ENCODE measurements around the gene KPNA1. TPM values are rescaled to one million over a fixed set of nuclear protein-coding genes. Genes with fewer than 3 reads are reported as not detected.
"Not testable (repeated sequence)": the region's sequence is repeated elsewhere in the genome, so short reads cannot be mapped to it uniquely, and the experiment has no call there.

The KPNA1 gene
- total RNA-seq, 6 experiments from 2014 or later, result 93.5 to 105 (median 98.1) TPM

GRCh38 chr3:122458992-122459391 lies 55.7 kb downstream of the KPNA1 start:
- H3K4me1 Mint-ChIP-seq (ENCODE audit: low read depth), result no peaks in the 10 kb centered on the region; the same call in 1 of the 2 replicates
- H3K36me3 Mint-ChIP-seq (ENCODE audit: low read depth), result peaks cover 21% of the 10 kb centered on the region
- peak overlapping the region; percentile 18; the same call in 1 of the 2 replicates for H3K27ac Mint-ChIP-seq
- H3K4me3 Mint-ChIP-seq, result no peak overlapping the region
- TF ChIP-seq CTCF (IDR thresholded peaks at IDR 0.05), result peak; percentile 80
- no peaks in the 10 kb centered on the region for H3K9me3 Mint-ChIP-seq
- H3K27me3 Mint-ChIP-seq (ENCODE audit: insufficient read depth), result no peaks in the 10 kb centered on the region
- peak; percentile 63 for DNase-seq

GRCh38 chr3:122457706-122458105 lies 57.0 kb downstream of the KPNA1 start:
- peaks cover 21% of the 10 kb centered on the region for H3K36me3 Mint-ChIP-seq (ENCODE audit: low read depth)

GRCh38 chr3:122456074-122456473 lies 58.7 kb downstream of the KPNA1 start:
- H3K9me3 Mint-ChIP-seq, result no peaks in the 10 kb centered on the region
- no peak overlapping the region for H3K27ac Mint-ChIP-seq
- no peak for DNase-seq
- H3K4me1 Mint-ChIP-seq (ENCODE audit: low read depth), result no peaks in the 10 kb centered on the region; the same call in 1 of the 2 replicates
- TF ChIP-seq CTCF (IDR thresholded peaks at IDR 0.05), result no peak
- no peaks in the 10 kb centered on the region for H3K27me3 Mint-ChIP-seq (ENCODE audit: insufficient read depth)
- no peak overlapping the region for H3K4me3 Mint-ChIP-seq
- peaks cover 21% of the 10 kb centered on the region for H3K36me3 Mint-ChIP-seq (ENCODE audit: low read depth)

More at GRCh38 chr3:122457706-122458105, 57.0 kb downstream of the KPNA1 start:
- Mint-ChIP-seq H3K4me1 (ENCODE audit: low read depth) (no peaks in the 10 kb centered on the region; the same call in 1 of the 2 replicates), H3K27me3 (ENCODE audit: insufficient read depth) (no peaks in the 10 kb centered on the region), H3K4me3 (no peak overlapping the region), H3K9me3 (no peaks in the 10 kb centered on the region), H3K27ac (no peak overlapping the region)
- DNase-seq, result no peak
- no peak for TF ChIP-seq CTCF (IDR thresholded peaks at IDR 0.05)

- Mint-ChIP-seq H3K27ac (no peak overlapping the region), H3K4me3 (no peak overlapping the region), H3K27me3 (ENCODE audit: insufficient read depth) (no peaks in the 10 kb centered on the region), H3K36me3 (ENCODE audit: low read depth) (peaks cover 46% of the 10 kb centered on the region), H3K9me3 (no peaks in the 10 kb centered on the region), H3K4me1 (ENCODE audit: low read depth) (peaks cover 11% of the 10 kb centered on the region)
- DNase-seq, result no peak
- no peak for TF ChIP-seq CTCF (IDR thresholded peaks at IDR 0.05)
Measured at GRCh38 chr3:122451371-122451770, 63.4 kb downstream of the KPNA1 start.

- DNase-seq; H3K9me3 Mint-ChIP-seq; H3K27me3 Mint-ChIP-seq (ENCODE audit: insufficient read depth); H3K4me3 Mint-ChIP-seq: not testable (repeated sequence)
- H3K4me1 Mint-ChIP-seq (ENCODE audit: low read depth), result peaks cover 11% of the 10 kb centered on the region
- peaks cover 75% of the 10 kb centered on the region for H3K36me3 Mint-ChIP-seq (ENCODE audit: low read depth)
- H3K27ac Mint-ChIP-seq, result 0 out of 2 replicates have a peak overlapping the region, but pooled peaks have one; percentile 5
Measured at GRCh38 chr3:122448218-122448617, 66.5 kb downstream of the KPNA1 start.

- peaks cover 87% of the 10 kb centered on the region for H3K36me3 Mint-ChIP-seq (ENCODE audit: low read depth)
- not testable (repeated sequence) for DNase-seq; H3K27ac Mint-ChIP-seq; H3K27me3 Mint-ChIP-seq (ENCODE audit: insufficient read depth); H3K9me3 Mint-ChIP-seq; H3K4me3 Mint-ChIP-seq
- peaks cover 11% of the 10 kb centered on the region for H3K4me1 Mint-ChIP-seq (ENCODE audit: low read depth)
Measured at GRCh38 chr3:122444491-122444887, 70.2 kb downstream of the KPNA1 start.

GRCh38 chr3:122443762-122444490 lies 70.8 kb downstream of the KPNA1 start:
- not testable (repeated sequence) for H3K9me3 Mint-ChIP-seq; DNase-seq; H3K27me3 Mint-ChIP-seq (ENCODE audit: insufficient read depth); H3K4me3 Mint-ChIP-seq; H3K27ac Mint-ChIP-seq
- Mint-ChIP-seq H3K36me3 (ENCODE audit: low read depth) (peaks cover 82% of the 10 kb centered on the region), H3K4me1 (ENCODE audit: low read depth) (peaks cover 11% of the 10 kb centered on the region)
